ENCODE results near the gene BCAS4. TPM values are rescaled to one million over a fixed set of nuclear protein-coding genes. Genes with fewer than 3 reads are reported as not detected.

Gene BCAS4
- polyA plus RNA-seq (2013, experiment 1 of 4), result 21.6 TPM
- 20.5 TPM for polyA plus RNA-seq (2013, experiment 2 of 4)
- 18.2 TPM for polyA plus RNA-seq (2013, experiment 3 of 4)
- polyA plus RNA-seq (2013, experiment 4 of 4), result 18.8 TPM

DNA sequence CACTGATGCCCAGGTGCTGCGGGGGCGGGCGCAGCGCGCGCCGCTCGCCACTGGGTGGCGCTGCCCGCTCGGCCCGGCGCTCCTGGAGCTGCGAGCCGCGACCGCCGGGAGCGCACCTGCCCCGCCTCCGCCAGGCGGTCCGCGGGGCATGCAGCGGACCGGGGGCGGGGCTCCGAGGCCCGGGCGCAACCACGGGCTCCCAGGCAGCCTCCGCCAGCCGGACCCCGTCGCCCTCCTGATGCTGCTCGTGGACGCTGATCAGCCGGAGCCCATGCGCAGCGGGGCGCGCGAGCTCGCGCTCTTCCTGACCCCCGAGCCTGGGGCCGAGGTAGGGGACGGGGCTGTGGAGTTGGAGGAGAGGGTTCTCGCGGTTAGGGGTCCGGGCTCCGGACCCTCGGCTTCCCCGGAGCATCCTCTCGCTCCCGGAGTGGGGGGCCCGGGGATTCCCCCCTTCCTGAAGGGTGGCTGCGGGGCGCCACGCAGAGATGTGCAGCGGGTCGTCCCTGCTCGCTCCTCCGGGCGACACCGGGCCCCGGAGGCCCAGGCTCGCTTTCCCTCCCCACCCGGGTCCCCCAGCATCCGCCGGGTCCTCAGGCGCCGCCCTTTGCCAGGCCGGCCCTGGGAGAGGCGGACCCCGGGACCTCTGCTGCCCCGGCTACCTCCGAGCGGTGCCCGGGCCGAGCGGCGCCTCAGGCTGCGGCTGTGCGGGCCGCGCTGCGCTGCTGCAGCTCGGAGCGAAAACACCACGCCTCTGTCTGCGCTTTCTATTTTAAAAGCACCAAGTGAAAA lies at the start of gene BCAS4:
TSS of gene BCAS4 (plus strand) at position 216 of the 789 bp plus-strand sequence. CDS start at position 239, 23 bp downstream.
- 0% methylated on average over 92 of the region's 92 CpGs for WGBS, 2 experiments
- no peaks in the 10 kb centered on the region for H3K9me3 ChIP-seq (ENCODE audit: control insufficient read depth, low read length)
- H3K27me3 ChIP-seq (ENCODE audit: control insufficient read depth, insufficient read depth, low read length, poor library complexity, severe bottlenecking), result no peaks in the 10 kb centered on the region
- H3K27ac ChIP-seq (ENCODE audit: insufficient read depth, low read depth, low read length, poor library complexity, severe bottlenecking), result peak within 1 kb of the TSS; percentile 20
- no peaks in the 10 kb centered on the region for H3K36me3 ChIP-seq (ENCODE audit: control insufficient read depth, insufficient read depth, low read length)
- H3K4me1 ChIP-seq (ENCODE audit: control insufficient read depth, insufficient read depth, low read length), result peaks cover 10% of the 10 kb centered on the region
- peak within 1 kb of the TSS; percentile 65 for H3K4me3 ChIP-seq (ENCODE audit: insufficient read depth, low read depth, low read length)

GRCh38 chr20:50745634-50746137 lies 49.2 kb upstream of the BCAS4 start:
- Histone ChIP-seq H3K4me1 (ENCODE audit: control insufficient read depth, insufficient read depth, low read length) (peaks cover 23% of the 10 kb centered on the region), H3K27ac (ENCODE audit: insufficient read depth, low read depth, low read length, poor library complexity, severe bottlenecking) (no peak overlapping the region), H3K4me3 (ENCODE audit: insufficient read depth, low read depth, low read length) (no peak overlapping the region), H3K27me3 (ENCODE audit: control insufficient read depth, insufficient read depth, low read length, poor library complexity, severe bottlenecking) (no peaks in the 10 kb centered on the region), H3K36me3 (ENCODE audit: control insufficient read depth, insufficient read depth, low read length) (peaks cover 19% of the 10 kb centered on the region), H3K9me3 (ENCODE audit: control insufficient read depth, low read length) (no peaks in the 10 kb centered on the region)
- 92 to 93% methylated on average over 1 to 2 of the region's 2 CpGs for WGBS, 2 experiments

DNA sequence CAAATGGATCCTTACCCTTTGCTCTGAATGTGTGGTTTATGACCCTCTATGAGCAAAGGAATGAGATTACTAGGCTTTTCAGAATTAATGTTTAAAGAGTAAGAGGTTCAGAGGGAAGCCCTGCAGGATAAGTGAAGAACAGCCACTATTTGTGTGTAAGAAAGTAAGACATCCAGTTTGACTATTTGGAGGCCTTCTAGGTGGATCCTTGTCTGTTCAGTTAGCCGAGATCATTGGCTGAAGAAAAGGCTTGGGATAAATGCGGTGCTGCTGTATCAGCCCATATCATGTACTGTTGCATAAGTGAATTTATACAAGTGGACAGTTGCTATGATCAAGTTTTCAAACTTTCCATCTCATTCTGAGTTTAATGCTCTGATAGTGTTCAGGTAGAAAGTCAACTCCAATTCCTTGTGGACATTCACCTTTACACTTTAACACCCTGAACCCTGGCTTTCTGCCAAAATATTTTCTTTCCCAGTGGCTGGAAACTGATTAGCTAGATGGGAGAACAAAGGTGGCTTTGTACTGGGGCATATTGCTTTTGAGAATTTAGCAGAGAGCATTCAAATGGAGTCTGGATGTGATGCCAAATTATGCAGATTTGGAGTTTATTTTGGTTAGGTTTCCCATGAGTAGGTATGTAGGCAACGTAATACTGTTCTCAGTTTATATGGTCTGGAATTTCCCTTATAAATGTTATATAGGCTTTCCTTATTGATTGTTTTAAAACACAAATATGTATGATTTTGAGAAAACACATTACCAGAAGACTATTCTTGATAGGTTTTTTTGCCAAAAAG lies 48.5 kb upstream of the BCAS4 start:
- H3K27ac ChIP-seq (ENCODE audit: insufficient read depth, low read depth, low read length, poor library complexity, severe bottlenecking), result no peak overlapping the region
- H3K27me3 ChIP-seq (ENCODE audit: control insufficient read depth, insufficient read depth, low read length, poor library complexity, severe bottlenecking), result no peaks in the 10 kb centered on the region
- peaks cover 19% of the 10 kb centered on the region for H3K4me1 ChIP-seq (ENCODE audit: control insufficient read depth, insufficient read depth, low read length)
- no peaks in the 10 kb centered on the region for H3K9me3 ChIP-seq (ENCODE audit: control insufficient read depth, low read length)
- peaks cover 19% of the 10 kb centered on the region for H3K36me3 ChIP-seq (ENCODE audit: control insufficient read depth, insufficient read depth, low read length)
- H3K4me3 ChIP-seq (ENCODE audit: insufficient read depth, low read depth, low read length), result no peak overlapping the region
- 97 to 98% methylated on average over 2 to 3 of the region's 3 CpGs for WGBS, 2 experiments

- Histone ChIP-seq H3K4me1 (ENCODE audit: control insufficient read depth, insufficient read depth, low read length) (peaks cover 11% of the 10 kb centered on the region), H3K27me3 (ENCODE audit: control insufficient read depth, insufficient read depth, low read length, poor library complexity, severe bottlenecking) (no peaks in the 10 kb centered on the region), H3K27ac (ENCODE audit: insufficient read depth, low read depth, low read length, poor library complexity, severe bottlenecking) (no peak overlapping the region), H3K36me3 (ENCODE audit: control insufficient read depth, insufficient read depth, low read length) (peaks cover 19% of the 10 kb centered on the region), H3K4me3 (ENCODE audit: insufficient read depth, low read depth, low read length) (no peak overlapping the region), H3K9me3 (ENCODE audit: control insufficient read depth, low read length) (no peaks in the 10 kb centered on the region)
- WGBS, 2 experiments, result 95 to 99% methylated on average over 2 of the region's 2 CpGs
These were observed 47.6 kb upstream of the BCAS4 start for GRCh38 chr20:50747275-50747674.

DNA sequence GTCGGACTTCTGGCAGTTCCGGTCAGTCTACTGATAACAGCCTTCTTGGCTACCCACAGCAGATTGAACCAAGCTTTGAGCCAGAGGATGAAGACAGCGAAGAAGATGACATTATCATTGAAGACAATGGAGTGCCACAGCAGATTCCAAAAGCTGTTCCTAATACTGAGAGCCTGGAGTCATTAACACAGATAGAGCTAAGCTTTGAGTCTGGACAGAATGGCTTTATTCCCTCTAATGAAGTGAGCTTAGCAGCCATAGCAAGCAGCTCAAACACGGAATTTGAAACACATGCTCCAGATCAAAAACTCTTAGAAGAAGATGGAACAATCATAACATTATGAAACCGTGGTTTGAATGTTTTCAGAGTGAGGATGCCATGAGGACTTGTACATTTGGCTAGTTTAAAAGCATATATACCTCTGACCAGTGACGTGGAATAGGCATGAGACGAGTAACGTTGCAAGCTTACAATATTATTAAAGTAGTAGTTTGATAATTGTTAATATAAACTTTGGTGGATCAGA lies 44.7 kb upstream of the BCAS4 start:
- H3K9me3 ChIP-seq (ENCODE audit: control insufficient read depth, low read length), result no peaks in the 10 kb centered on the region
- H3K27me3 ChIP-seq (ENCODE audit: control insufficient read depth, insufficient read depth, low read length, poor library complexity, severe bottlenecking), result no peaks in the 10 kb centered on the region
- peaks cover 19% of the 10 kb centered on the region for H3K36me3 ChIP-seq (ENCODE audit: control insufficient read depth, insufficient read depth, low read length)
- no peak overlapping the region for H3K4me3 ChIP-seq (ENCODE audit: insufficient read depth, low read depth, low read length)
- no peak overlapping the region for H3K27ac ChIP-seq (ENCODE audit: insufficient read depth, low read depth, low read length, poor library complexity, severe bottlenecking)
- no peaks in the 10 kb centered on the region for H3K4me1 ChIP-seq (ENCODE audit: control insufficient read depth, insufficient read depth, low read length)
- WGBS, 2 experiments, result 93 to 95% methylated on average over 8 of the region's 8 CpGs

- Histone ChIP-seq H3K27ac (ENCODE audit: insufficient read depth, low read depth, low read length, poor library complexity, severe bottlenecking) (no peak overlapping the region), H3K4me3 (ENCODE audit: insufficient read depth, low read depth, low read length) (no peak overlapping the region), H3K36me3 (ENCODE audit: control insufficient read depth, insufficient read depth, low read length) (peaks cover 18% of the 10 kb centered on the region), H3K27me3 (ENCODE audit: control insufficient read depth, insufficient read depth, low read length, poor library complexity, severe bottlenecking) (no peaks in the 10 kb centered on the region), H3K4me1 (ENCODE audit: control insufficient read depth, insufficient read depth, low read length) (no peaks in the 10 kb centered on the region), H3K9me3 (ENCODE audit: control insufficient read depth, low read length) (no peaks in the 10 kb centered on the region)
- 100% methylated on average over 1 of the region's 3 CpGs for WGBS, 2 experiments
These were observed 41.7 kb upstream of the BCAS4 start for GRCh38 chr20:50753152-50753551.

- Histone ChIP-seq H3K27me3 (ENCODE audit: control insufficient read depth, insufficient read depth, low read length, poor library complexity, severe bottlenecking) (no peaks in the 10 kb centered on the region), H3K4me1 (ENCODE audit: control insufficient read depth, insufficient read depth, low read length) (no peaks in the 10 kb centered on the region), H3K9me3 (ENCODE audit: control insufficient read depth, low read length) (no peaks in the 10 kb centered on the region), H3K36me3 (ENCODE audit: control insufficient read depth, insufficient read depth, low read length) (peaks cover 12% of the 10 kb centered on the region), H3K4me3 (ENCODE audit: insufficient read depth, low read depth, low read length) (no peak overlapping the region), H3K27ac (ENCODE audit: insufficient read depth, low read depth, low read length, poor library complexity, severe bottlenecking) (no peak overlapping the region)
- WGBS, 2 experiments, result 94 to 99% methylated on average over 4 of the region's 4 CpGs
These were observed 40.4 kb upstream of the BCAS4 start for GRCh38 chr20:50754420-50754819.

GRCh38 chr20:50756447-50756846 lies 38.4 kb upstream of the BCAS4 start:
- Histone ChIP-seq H3K27ac (ENCODE audit: insufficient read depth, low read depth, low read length, poor library complexity, severe bottlenecking) (no peak overlapping the region), H3K27me3 (ENCODE audit: control insufficient read depth, insufficient read depth, low read length, poor library complexity, severe bottlenecking) (no peaks in the 10 kb centered on the region), H3K9me3 (ENCODE audit: control insufficient read depth, low read length) (no peaks in the 10 kb centered on the region), H3K4me3 (ENCODE audit: insufficient read depth, low read depth, low read length) (no peak overlapping the region), H3K36me3 (ENCODE audit: control insufficient read depth, insufficient read depth, low read length) (no peaks in the 10 kb centered on the region), H3K4me1 (ENCODE audit: control insufficient read depth, insufficient read depth, low read length) (no peaks in the 10 kb centered on the region)
- WGBS, 2 experiments, result 84 to 97% methylated on average over 2 of the region's 2 CpGs

GRCh38 chr20:50758469-50758868 lies 36.4 kb upstream of the BCAS4 start:
- H3K9me3 ChIP-seq (ENCODE audit: control insufficient read depth, low read length), result no peaks in the 10 kb centered on the region
- H3K27me3 ChIP-seq (ENCODE audit: control insufficient read depth, insufficient read depth, low read length, poor library complexity, severe bottlenecking), result no peaks in the 10 kb centered on the region
- H3K4me1 ChIP-seq (ENCODE audit: control insufficient read depth, insufficient read depth, low read length), result peaks cover 2% of the 10 kb centered on the region
- WGBS, 2 experiments, result 94% methylated on average over 5 of the region's 5 CpGs
- H3K27ac ChIP-seq (ENCODE audit: insufficient read depth, low read depth, low read length, poor library complexity, severe bottlenecking), result no peak overlapping the region
- no peaks in the 10 kb centered on the region for H3K36me3 ChIP-seq (ENCODE audit: control insufficient read depth, insufficient read depth, low read length)
- no peak overlapping the region for H3K4me3 ChIP-seq (ENCODE audit: insufficient read depth, low read depth, low read length)

DNA sequence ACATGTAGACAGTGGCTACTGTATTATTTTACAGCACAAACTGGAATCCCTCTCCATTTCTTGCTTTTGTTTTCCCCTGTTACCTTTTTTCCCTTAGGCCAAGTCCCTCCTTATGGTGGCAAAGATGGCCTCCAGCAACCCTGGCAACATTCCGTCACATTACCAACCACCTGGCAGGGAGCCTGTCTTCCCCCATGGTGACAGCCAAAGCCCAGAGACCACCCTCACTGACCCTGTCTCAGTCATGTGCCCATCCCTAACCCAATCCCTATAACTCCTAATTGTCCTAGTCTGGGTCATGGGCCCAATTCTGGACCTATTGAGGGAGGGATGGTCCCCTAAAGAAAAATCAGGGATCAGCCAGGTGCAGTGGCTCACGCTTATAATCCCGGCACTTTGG lies 35.9 kb upstream of the BCAS4 start:
- Histone ChIP-seq H3K4me3 (ENCODE audit: insufficient read depth, low read depth, low read length) (no peak overlapping the region), H3K27me3 (ENCODE audit: control insufficient read depth, insufficient read depth, low read length, poor library complexity, severe bottlenecking) (no peaks in the 10 kb centered on the region), H3K36me3 (ENCODE audit: control insufficient read depth, insufficient read depth, low read length) (no peaks in the 10 kb centered on the region), H3K9me3 (ENCODE audit: control insufficient read depth, low read length) (no peaks in the 10 kb centered on the region), H3K27ac (ENCODE audit: insufficient read depth, low read depth, low read length, poor library complexity, severe bottlenecking) (no peak overlapping the region), H3K4me1 (ENCODE audit: control insufficient read depth, insufficient read depth, low read length) (peaks cover 2% of the 10 kb centered on the region)
- WGBS, 2 experiments, result 91 to 96% methylated on average over 3 of the region's 3 CpGs

Measured in ectodermal cell (in vitro differentiated cells).